ENCODE results near the gene TCERG1L.

The TCERG1L gene

GRCh38 chr10:131269776-131270460 is 41.6 kb downstream of the TCERG1L start:
- no peak for DNase-seq

DNA sequence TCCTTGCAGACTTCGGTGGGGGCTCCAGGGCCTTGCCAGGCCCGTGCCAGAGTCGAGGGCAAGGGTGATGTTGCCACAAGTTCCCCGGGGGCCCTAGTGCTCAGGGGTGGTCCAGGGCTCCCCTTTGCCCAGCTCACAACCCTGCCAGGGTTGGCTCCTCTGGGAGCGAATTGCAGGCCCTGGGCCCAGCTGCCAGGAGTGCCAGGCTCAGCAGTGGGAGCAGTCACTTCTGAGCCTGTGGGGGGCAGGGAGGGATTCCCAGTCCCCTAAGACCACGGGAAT is 43.8 kb downstream of the TCERG1L start:
- no peak for DNase-seq

- no peak for DNase-seq
Measured at GRCh38 chr10:131266936-131267813, 44.3 kb downstream of the TCERG1L start.

- no peak for DNase-seq
Measured at GRCh38 chr10:131264110-131264788, 47.3 kb downstream of the TCERG1L start.

- DNase-seq, result no peak
Measured at GRCh38 chr10:131261890-131262475, 49.5 kb downstream of the TCERG1L start.

DNA sequence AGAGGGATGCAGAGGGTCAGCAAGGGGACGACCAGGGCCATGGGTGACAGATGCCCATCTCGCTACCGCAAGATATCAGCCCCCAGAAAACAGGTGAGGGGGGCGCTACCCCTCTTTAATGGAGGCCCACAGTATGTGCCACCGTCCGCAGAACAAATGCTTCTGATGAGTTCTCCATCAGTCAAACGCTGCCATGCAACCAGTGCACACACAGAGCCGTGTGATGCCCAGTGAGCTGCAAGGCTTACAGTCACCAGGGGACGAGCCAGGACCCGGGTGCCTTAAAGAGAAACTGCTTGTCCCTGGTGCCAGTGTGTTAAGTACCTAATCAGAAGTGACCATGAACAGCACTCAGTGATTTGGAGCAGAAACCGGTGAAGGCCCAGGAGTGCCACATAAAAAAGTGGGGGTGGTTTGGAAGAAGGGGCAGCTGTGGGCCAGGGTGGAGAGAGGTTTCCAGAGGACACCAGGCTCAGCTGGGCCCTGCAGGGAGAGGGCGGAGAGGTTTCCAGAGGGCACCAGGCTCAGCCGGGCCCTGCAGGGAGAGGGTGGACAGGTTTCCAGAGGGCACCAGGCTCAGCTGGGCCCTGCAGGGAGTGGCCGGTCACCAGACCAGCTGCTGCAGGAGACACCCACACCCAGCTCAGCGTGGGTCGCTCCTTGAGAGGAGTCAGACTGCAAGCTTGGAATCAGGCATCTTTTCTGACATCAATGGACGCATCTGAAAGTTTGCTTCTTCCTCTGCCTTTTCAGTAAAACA is 50.9 kb downstream of the TCERG1L start:
- no peak for DNase-seq

DNA sequence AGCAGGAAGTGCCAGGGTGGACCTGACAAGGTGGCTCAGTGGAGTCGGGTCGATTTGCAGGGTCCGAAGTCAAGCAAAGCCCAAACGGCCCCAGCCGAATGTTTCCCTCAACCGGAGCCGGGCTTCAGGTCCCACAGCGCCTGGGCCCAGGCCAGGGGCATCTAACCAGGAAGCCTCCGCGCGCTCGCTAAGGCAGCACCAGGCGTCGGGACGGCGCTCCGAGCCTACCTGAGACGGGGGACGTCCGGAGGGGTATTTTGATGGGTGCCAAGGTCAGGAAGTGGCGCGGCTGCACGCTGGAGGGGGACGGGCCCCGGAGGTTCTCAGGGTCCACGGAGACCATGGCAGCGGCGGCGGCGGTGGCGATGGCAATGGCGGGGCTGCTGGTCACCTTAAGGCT is 51.5 kb downstream of the TCERG1L start:
- DNase-seq, result no peak

- no peak for DNase-seq
Measured at GRCh38 chr10:131259535-131259934, 52.0 kb downstream of the TCERG1L start.

GRCh38 chr10:131258256-131258655 is 53.3 kb downstream of the TCERG1L start:
- DNase-seq, result no peak

GRCh38 chr10:131257027-131257426 is 54.5 kb downstream of the TCERG1L start:
- DNase-seq, result no peak

DNA sequence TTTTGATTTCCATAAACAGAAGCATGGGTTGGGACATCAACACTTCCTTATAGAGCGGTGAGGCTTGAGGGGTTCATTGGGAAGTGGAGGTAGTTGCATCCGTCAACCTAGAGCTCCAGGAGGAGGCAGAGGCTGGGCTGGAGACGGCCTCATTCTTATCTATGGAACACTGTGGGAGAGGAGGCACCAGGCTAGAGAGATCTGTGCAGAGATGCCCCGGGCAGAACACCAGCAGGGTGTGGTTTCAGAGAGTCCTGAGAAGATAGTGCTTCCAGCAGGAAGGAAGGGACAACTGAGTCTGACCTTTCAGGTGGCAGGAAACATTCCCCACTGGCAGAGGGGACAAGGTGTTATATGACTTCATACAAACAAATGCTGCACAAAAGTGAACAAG is 56.7 kb downstream of the TCERG1L start:
- no peak for DNase-seq

DNA sequence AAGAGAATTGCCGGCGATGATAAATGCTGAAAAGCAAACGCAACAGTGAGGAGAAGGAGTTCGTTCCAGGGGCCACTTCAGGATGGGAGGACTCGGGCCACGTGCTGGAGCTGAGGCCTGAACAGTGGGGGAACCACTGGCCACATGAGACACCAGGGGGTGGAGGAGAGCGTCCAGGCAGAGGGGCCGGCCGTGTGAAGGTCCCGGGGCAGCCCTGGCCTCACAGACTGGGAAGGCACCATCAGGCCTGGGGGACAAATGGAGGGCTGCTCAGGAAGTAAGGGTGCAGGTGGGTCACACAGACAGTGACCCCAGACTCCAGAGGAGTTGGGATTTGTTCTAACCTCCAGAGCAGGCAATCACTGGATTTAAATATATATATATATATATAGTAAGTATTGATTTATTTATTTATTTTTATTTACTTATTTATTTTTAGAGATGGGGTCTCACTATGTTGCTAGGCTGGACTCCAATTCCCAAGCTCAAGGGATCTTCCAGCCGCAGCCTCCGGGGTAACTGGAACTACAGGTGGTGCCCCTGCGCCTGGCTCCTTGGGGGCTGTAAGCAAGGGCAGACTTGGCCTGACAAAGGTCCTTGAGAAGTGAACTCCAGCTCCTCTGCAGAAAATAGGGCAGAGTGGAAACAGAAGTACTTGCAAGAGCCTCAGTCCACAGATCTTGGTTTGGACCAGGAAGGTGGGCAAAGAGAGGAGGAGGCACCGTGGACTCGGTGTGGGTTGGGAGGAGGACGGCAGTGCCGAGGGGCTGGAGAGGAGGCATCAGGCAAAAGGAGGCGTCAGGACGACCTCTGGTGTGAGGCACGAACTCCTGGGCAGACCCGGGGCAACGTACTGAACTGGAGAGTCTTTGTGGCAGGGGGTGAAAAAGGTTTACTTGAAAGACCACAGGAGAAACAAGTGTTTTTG is 57.3 kb downstream of the TCERG1L start:
- DNase-seq, result no peak

DNA sequence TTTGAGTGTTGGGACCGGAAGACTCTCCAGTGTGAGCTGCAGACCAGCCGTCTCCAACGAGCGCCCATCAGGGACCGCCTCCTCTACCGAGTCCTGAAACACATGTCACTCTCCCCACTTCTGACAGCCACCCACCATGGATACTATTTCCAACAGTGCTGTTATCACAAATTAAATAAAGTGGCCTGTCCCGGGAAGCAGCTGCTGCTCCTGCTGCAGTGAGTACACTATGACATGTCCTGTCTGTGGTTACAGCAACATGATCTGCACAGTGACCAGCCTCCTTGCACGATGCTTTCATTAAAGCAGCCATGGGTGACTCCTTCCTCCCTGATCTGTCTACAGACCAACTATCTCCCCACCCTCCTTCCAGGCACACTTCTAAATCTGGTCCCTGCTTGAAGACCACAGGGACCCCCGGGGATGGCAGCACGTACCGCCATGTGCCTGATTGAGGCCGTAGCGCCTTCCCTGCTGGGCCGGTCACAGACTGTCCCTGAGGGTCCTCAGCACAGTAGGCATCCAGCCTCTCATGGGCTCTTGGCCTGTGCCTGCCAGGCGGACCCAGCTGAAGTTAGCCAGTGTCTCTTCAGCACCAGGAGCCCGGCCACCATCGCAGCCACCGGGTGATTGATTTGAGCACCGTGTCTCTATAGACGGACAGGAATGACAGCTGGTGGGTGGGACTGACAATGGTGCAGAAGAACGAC is 58.8 kb downstream of the TCERG1L start:
- no peak for DNase-seq

GRCh38 chr10:131251146-131251541 is 60.4 kb downstream of the TCERG1L start:
- no peak for DNase-seq

- no peak for DNase-seq
Measured at GRCh38 chr10:131250454-131251145, 60.9 kb downstream of the TCERG1L start.

DNA sequence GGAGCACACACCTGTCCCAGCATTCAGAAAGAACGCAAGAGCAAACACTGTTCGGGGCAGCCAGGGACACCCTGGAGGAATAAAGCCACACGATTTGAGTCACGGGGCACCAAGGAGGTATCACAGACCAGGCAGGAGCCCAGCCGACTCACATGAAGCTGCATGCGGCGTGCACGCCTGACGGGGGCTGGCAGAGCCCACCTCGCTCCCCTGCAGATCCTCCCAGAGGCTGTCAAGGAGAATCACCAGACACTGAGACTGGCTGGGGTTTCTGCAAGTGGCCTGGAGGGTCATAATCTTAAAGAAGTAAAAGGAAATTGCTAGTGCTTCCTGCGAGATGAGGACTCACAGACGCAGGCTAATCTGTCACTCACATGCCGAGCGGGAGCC is 61.6 kb downstream of the TCERG1L start:
- DNase-seq, result no peak

DNA sequence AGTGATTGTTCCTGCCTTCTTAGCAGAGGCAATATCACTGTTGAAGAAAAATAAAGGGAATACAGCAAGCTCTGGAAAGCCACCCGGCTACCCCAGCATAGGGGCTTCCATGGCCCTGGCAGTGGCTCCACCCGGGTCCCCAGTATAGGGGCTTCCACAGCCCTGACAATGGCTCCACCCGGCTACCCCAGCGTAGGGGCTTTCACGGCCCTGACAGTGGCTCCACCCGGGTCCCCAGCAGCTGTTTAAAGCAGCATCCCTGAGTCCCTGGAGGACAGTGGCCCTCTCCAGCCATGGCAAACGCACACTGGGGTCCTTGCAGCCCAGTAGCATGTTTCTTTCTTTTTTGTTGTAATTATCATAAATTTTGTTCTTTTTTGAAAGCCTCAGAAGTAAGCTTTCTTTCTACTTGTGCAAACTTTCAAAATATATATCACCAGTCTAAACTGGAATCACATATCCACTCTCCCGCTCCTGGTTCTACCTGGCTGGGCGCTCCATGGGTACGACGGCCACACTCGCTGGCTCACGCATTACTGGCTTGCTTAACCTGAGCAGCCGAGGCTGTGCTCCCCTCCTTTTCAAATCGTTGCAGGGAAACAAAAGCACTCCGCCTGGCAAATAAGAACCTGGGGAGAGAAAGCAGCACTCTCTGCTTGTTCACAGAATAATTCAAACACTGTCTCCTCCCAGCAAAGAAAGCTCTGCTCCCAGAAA is 62.1 kb downstream of the TCERG1L start:
- no peak for DNase-seq

DNA sequence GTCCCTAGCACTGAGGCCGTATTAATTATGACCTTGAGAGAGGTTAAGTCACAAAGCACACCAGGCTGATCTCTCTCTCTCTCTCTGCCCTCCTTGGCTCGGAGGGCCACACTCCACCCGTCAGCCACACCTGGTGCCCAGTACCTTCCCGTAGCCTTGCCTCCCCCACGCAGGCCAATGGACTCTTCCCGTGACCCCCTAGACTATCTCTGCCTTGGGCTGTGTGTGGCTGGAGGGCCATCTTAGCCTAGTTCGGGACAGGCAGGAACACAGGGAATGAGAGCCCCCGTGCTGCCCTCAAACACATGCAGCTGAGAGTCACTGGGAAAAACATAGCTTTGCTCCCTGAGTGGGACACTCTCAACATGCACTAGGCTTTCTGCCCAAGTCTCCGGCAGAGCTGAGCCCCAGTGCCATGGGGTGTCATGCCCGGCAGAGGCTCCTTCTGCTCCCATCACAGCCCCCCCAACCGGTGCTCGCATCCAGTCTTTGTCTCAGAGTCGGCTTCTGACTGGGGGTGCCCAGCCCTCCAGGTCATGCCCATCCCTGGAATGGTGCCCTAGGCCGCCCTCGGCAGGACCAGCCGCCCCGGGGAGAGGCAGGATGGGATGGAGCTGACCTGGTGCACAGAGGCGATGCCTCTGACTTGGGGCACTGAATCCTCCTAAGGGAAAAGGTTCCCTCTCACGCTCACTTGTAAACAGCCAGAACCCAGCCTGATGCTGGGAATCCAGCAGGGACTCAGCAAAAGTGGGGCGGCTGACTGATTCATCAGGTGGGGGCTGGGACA is 63.0 kb downstream of the TCERG1L start:
- DNase-seq, result no peak

DNA sequence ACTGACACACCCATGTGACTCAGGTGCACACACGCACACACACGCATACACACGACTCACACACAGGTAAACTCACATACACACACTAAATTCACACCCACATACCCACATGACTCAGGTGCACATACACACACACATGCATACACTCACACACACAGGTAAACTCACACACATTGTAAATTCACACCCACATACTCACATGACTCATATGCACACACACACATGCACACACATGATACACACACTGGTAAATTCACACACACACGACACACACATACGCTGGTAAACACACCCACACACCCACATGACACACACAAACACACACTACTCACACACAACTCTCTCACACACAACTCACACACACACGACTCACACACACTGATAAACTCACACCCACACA is 63.6 kb downstream of the TCERG1L start:
- no peak for DNase-seq

Measured in CD4-positive, alpha-beta T cell treated with Interleukin-10 for 1 hour (primary cell).